Mucosa of descending colon (tissue), 3 donors: ENCODE data around the gene WDR59. TPM values are rescaled to one million over a fixed set of nuclear protein-coding genes. Genes with fewer than 3 reads are reported as not detected.
A peak's percentile ranks its signal among the peaks of the same experiment; 100 is the strongest.

Source experiments
- ATAC-seq: fragments of 200-7000 bp; cut with Tn5 transposase; one replicate; pipeline ENCODE4 v1.9.1; 2020; ENCODE audit warnings: mild to moderate bottlenecking, moderate library complexity
- DNase-seq, 3 donors: peaks; one replicate each; pipeline ENCODE4 v3.0.0-alpha.2; 2020
- H3K36me3 ChIP-seq: fragments of 200-600 bp; one replicate; pipeline ENCODE4 v1.8.0; 2021; ENCODE audit warnings: low read depth, mild to moderate bottlenecking
- H3K4me1 ChIP-seq: fragments of 200-600 bp; one replicate; pipeline ENCODE4 v1.8.0; 2021; ENCODE audit warnings: low read depth, mild to moderate bottlenecking
- H3K4me3 ChIP-seq: fragments of 200-600 bp; one replicate; pipeline ENCODE4 v1.8.0; 2021; ENCODE audit warnings: mild to moderate bottlenecking
- H3K9me3 ChIP-seq: fragments of 200-600 bp; one replicate; pipeline ENCODE4 v1.8.0; 2021; ENCODE audit warnings: mild to moderate bottlenecking
- intact Hi-C, 2 donors: fragments of 100-400 bp; cut with DNase I in 1 of 2; cut with micrococcal nuclease in 1 of 2; formaldehyde crosslinking; loops; one replicate each; pipeline versions ENCODE4 v1.11.0 to v1.11.1; 2022; cut with DNase I, micrococcal nuclease
- total RNA-seq, 3 donors: library from RNA; stranded (reverse); fragmentation: NEBNext Ultra II Directional in 2 of 3; extraction: Animal tissue kit (Norgen Biotek cat#: 25700) in 2 of 3; gene quantifications; one replicate each; pipeline versions ENCODE4 v1.2.1 to v1.2.4, GENCODE V29; 2021 to 2023
- TF ChIP-seq, protein P1 (sequence below): fragments of 200-600 bp; IDR thresholded peaks from one replicate; pipeline ENCODE4 v1.8.0; 2022; ENCODE audit warnings: antibody characterized with exemption, mild to moderate bottlenecking
- donor health status: DM: no; HTN: no; CAD: no; lungs with moderate emphysema.
- donor health status: DM: no; HTN: no; CAD: no.
- donor health status: DM: no; HTN: yes; CAD: no.

WDR59 gene
- total RNA-seq, 3 donors from 2014 or later, result 47.3 to 74.9 (median 70.1) TPM

DNA sequence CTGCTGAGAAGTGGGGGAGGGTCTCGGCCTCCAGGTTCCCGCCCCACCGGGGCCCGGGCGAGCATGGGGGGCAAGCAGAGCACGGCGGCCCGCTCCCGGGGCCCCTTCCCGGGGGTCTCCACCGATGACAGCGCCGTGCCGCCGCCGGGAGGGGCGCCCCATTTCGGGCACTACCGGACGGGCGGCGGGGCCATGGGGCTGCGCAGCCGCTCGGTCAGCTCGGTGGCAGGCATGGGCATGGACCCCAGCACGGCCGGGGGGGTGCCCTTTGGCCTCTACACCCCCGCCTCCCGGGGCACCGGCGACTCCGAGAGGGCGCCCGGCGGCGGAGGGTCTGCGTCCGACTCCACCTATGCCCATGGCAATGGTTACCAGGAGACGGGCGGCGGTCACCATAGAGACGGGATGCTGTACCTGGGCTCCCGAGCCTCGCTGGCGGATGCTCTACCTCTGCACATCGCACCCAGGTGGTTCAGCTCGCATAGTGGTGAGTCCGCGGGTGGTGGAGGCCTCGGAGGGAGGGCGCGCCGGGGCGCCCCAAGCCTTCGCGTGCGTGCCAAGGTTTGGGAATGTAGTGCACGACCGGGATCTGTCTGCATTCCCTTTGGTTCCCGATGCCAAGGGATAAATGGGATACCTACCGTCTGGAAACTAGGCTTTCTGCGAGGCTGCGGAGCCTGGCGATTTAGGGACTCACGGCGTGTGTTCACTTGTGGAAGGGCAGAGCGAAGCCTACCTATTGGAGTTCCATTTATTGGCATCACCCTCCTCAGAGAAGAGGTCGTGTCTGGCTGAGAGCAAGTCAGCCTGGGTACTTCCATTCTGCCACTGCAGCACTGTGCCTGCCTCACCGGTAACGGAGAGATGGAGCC is 14.9 kb upstream of the WDR59 start:
- intact Hi-C loops, result loop anchor here in 1 of 2 donors (2.0 kb wide), 1 partner anchor 111 kb away; no protein-coding TSS in a partner anchor
- no peaks in the 10 kb centered on the region for H3K9me3 ChIP-seq
- ATAC-seq (peak; percentile 57), DNase-seq (peak; percentile 73 to 85 (median 75))
- TF ChIP-seq, protein P1, sequence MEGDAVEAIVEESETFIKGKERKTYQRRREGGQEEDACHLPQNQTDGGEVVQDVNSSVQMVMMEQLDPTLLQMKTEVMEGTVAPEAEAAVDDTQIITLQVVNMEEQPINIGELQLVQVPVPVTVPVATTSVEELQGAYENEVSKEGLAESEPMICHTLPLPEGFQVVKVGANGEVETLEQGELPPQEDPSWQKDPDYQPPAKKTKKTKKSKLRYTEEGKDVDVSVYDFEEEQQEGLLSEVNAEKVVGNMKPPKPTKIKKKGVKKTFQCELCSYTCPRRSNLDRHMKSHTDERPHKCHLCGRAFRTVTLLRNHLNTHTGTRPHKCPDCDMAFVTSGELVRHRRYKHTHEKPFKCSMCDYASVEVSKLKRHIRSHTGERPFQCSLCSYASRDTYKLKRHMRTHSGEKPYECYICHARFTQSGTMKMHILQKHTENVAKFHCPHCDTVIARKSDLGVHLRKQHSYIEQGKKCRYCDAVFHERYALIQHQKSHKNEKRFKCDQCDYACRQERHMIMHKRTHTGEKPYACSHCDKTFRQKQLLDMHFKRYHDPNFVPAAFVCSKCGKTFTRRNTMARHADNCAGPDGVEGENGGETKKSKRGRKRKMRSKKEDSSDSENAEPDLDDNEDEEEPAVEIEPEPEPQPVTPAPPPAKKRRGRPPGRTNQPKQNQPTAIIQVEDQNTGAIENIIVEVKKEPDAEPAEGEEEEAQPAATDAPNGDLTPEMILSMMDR, result no peak
- H3K4me3 ChIP-seq, result peak overlapping the region; percentile 55
- H3K36me3 ChIP-seq, result no peaks in the 10 kb centered on the region
- peaks cover 11% of the 10 kb centered on the region for H3K4me1 ChIP-seq

DNA sequence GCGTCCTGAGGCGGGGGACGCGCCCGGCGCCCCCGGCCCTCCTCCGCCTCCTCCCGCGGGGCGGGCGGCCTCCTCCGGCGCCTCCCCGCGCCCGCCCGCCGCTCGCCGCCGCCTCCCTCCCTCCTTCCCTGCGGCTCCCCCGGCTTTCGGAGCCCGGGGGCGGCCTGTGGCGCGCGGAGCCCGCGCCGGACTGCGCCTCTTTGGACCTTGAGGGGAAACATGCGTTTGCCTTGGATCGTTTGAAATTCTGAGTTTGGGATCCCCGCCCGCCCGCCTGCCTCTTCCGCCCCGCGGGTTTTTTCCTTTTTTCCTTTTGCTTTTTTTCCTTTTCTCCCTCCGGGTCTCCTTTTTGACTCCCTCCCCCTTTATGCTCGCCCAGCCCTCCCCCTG is 14.3 kb upstream of the WDR59 start:
- TF ChIP-seq, protein P1, result no peak
- intact Hi-C loops, result loop anchor here in 1 of 2 donors (2.0 kb wide), 1 partner anchor 112 kb away; no protein-coding TSS in a partner anchor
- H3K4me3 ChIP-seq, result peak overlapping the region; percentile 55
- H3K36me3 ChIP-seq, result no peaks in the 10 kb centered on the region
- no peaks in the 10 kb centered on the region for H3K9me3 ChIP-seq
- H3K4me1 ChIP-seq, result peaks cover 11% of the 10 kb centered on the region
- DNase-seq, result peak in 2 of 3 donors; percentile 30 to 63
- ATAC-seq, result peak; percentile 31

DNA sequence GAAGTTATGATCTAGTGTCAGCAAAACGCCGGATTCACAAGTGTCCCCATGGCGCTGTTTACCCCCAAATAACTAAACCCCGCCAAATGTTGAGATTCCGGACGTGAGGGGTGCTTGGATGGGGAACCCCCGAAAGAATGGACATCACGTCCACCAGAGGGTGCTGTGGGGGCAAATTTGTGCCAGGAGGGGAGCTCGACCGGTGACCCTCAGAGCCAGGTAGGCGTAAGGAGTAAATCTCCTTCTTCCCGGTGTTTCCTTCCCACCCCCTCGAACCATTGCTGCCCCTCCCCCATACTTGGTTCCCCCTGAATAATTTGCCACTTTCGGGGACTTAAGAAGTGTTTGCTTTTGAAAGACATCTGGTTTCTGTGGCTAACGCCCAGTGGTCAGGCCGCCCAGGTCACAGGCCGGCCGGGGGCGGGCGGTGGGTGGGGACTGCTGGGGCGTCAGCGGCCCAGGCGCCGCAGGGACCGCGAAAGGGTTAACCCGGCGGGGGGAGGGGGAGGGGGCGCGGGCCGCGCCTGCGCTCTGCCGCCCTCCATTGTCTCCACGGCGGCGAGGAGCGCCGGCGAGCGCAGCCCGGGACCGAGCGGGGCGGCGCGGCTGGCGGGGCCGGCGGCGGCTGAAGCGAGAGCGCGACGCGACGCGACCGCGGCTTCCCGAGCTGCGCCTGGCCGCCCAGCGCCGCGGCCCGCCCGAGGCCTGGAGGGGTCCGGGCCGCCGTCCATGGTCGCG is 13.7 kb upstream of the WDR59 start, which contains the start of gene ZNRF1:
ZNRF1 (plus strand) TSS at position 544 of the 738 bp plus-strand sequence. CDS start 648 bp downstream, outside the sequence.
- intact Hi-C loops, result loop anchor here in 1 of 2 donors (2.0 kb wide), 1 partner anchor 112 kb away; no protein-coding TSS in a partner anchor
- Histone ChIP-seq H3K4me1 (peaks cover 11% of the 10 kb centered on the region), H3K4me3 (peak within 1 kb of the TSS; percentile 55), H3K36me3 (no peaks in the 10 kb centered on the region), H3K9me3 (no peaks in the 10 kb centered on the region)
- ATAC-seq (peak; percentile 90), DNase-seq (peak; percentile 87 to 91 (median 88))
- TF ChIP-seq, protein P1, result peak; percentile 49

DNA sequence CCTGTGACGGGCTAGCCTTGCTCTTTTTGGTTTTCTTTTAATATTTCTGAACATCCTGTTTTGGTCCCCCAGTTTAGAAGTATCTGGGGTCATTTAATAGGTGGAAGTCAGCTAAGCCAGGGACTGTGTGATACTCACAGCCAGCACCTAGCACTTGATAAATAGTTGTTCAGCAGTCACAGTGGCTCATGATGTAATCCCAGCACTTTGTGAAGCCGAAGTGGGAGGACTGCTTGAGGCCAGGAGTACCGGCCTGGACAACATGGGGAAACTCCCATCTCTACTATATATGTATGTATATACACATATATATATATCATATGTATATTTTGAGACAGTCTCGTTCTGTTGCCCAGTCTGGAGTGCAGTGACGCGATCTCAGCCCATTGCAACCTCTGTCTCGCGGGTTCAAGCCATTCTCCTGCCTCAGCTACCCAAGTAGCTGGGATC is 12.1 kb upstream of the WDR59 start:
- ATAC-seq, result no peak
- DNase-seq, result no peak
- intact Hi-C loops, result loop anchor here in 1 of 2 donors (2.0 kb wide), 1 partner anchor 114 kb away; no protein-coding TSS in a partner anchor
- no peaks in the 10 kb centered on the region for H3K36me3 ChIP-seq
- H3K4me1 ChIP-seq, result peaks cover 17% of the 10 kb centered on the region
- no peaks in the 10 kb centered on the region for H3K9me3 ChIP-seq
- H3K4me3 ChIP-seq, result no peak overlapping the region
- TF ChIP-seq, protein P1, result no peak

DNA sequence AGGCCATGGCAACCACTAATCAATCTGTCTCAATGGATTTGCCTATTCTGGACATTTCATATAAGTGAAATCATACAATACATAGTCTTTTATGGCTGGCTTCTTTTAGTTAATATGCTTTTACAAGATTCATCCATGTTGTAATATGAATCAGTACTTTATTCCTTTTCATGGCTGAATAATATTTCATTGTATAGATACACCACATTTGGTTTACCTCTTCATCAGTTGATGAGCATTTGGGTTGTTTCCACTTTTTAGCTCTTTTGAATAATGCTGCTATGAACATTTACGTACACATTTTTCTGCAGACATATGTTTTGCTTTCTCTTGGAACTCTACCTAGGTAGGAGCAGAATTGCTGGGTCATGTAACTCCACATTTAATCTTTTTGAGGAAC is 11.1 kb upstream of the WDR59 start:
- intact Hi-C loops, result loop anchor here in 1 of 2 donors (2.0 kb wide), 1 partner anchor 115 kb away; no protein-coding TSS in a partner anchor
- Histone ChIP-seq H3K36me3 (no peaks in the 10 kb centered on the region), H3K9me3 (no peaks in the 10 kb centered on the region), H3K4me3 (no peak overlapping the region), H3K4me1 (peaks cover 24% of the 10 kb centered on the region)
- ATAC-seq (no peak), DNase-seq (no peak)
- TF ChIP-seq, protein P1, result no peak
